GM13977 (cell line): ENCODE results near the gene BAIAP2.
"Not testable (repeated sequence)": the region's sequence is repeated elsewhere in the genome, so short reads cannot be mapped to it uniquely, and the experiment has no call there.

Experiments used
- DNase-seq: peaks from one replicate; pipeline ENCODE4 v3.0.0; 2012; ENCODE audit warnings: low spot score
- CTCF ChIP-seq: IDR thresholded peaks from 2 replicates; pipeline ENCODE4 v1.5.1; 2012; ENCODE audit warnings: mild to moderate bottlenecking, control low read depth; ENCODE audit not compliant: insufficient read depth; ENCODE audit errors: extremely low read depth, missing control alignments
- in situ Hi-C: fragments of 300-500 bp; cut with MboI; formaldehyde crosslinking; loops from one replicate; pipeline ENCODE4 v1.12.0; 2022; ENCODE audit warnings: low sequenced_read_pairs, low pct_unique_long_range_greater_than_20kb, mixed read lengths, inconsistent platforms; ENCODE audit not compliant: unreplicated experiment

BAIAP2 gene

GRCh38 chr17:81150377-81151077 is 115.6 kb downstream of the BAIAP2 start:
- TF ChIP-seq CTCF: no peak
- in situ Hi-C loops: no loop called here
- no peak for DNase-seq

GRCh38 chr17:81151278-81151677 is 116.3 kb downstream of the BAIAP2 start:
- TF ChIP-seq CTCF: no peak
- no peak for DNase-seq
- in situ Hi-C loops: no loop called here

GRCh38 chr17:81152288-81152828 is 117.4 kb downstream of the BAIAP2 start:
- TF ChIP-seq CTCF: no peak
- DNase-seq: no peak
- in situ Hi-C loops: no loop called here

- in situ Hi-C loops: no loop called here
- TF ChIP-seq CTCF: no peak
- DNase-seq: no peak
Measured at GRCh38 chr17:81153340-81153803, 118.4 kb downstream of the BAIAP2 start.

GRCh38 chr17:81154016-81154415 is 119.1 kb downstream of the BAIAP2 start:
- DNase-seq, in situ Hi-C loops: not testable (repeated sequence)

- in situ Hi-C loops: no loop called here
- no peak for TF ChIP-seq CTCF
- DNase-seq: no peak
Measured at GRCh38 chr17:81154961-81155360, 120.0 kb downstream of the BAIAP2 start.
